ENCODE data around the gene CCDC175. TPM values are rescaled to one million over a fixed set of nuclear protein-coding genes. Genes with fewer than 3 reads are reported as not detected.
A peak's percentile ranks its signal among the peaks of the same experiment; 100 is the strongest.

CCDC175 gene
- total RNA-seq, 1 experiment from 2014 or later = not detected

DNA sequence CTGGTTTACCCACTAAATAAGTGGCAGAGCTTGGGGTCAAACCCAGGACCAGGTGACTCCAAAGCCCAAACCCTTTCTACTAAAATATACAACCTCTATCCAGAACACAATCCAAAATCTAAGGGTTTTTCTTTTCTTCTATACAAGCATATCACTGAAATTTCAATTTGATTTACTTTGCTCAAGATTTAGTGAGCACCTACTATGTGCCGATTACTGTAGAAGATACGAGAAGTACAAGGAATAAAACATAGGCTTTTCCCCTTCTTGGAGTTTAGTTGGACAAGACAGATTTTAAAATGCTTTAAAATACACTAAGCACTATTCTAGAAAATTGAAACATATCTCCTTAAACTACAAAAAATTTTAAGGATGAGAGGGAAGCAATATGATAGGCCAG, 95.2 kb downstream of the CCDC175 start:
- Histone ChIP-seq H2AFZ (ENCODE audit: low read depth, low read length, poor library complexity, severe bottlenecking) (no peak overlapping the region), H3K27me3 (ENCODE audit: insufficient read depth, low read length) (no peaks in the 10 kb centered on the region), H3K9ac (ENCODE audit: low read length) (no peak overlapping the region), H3K4me2 (ENCODE audit: low read length) (peak overlapping the region; percentile 96; the same call in 1 of the 2 replicates), H3K4me3 (replicated peaks in 1 of 2; ENCODE audit: low read depth in 1 of 2, low read length in 2 of 2) (no peak overlapping the region), H3K27ac (ENCODE audit: low read depth, low read length) (peak overlapping the region; percentile 87; the same call in 1 of the 2 replicates), H3K36me3 (ENCODE audit: control insufficient read depth in 1 of 2, insufficient read depth in 2 of 2, low read length in 2 of 2) (peaks cover 2 to 5% of the 10 kb centered on the region in 2 experiments; a peak in 2 of 4 replicates), H3K79me2 (ENCODE audit: insufficient read depth, low read length) (peaks cover 53% of the 10 kb centered on the region), H4K20me1 (ENCODE audit: insufficient read depth) (no peaks in the 10 kb centered on the region), H3K4me1 (ENCODE audit: control insufficient read depth in 1 of 2, insufficient read depth in 2 of 2, low read length in 2 of 2) (peaks cover 13 to 33% of the 10 kb centered on the region in 2 experiments), H3K9me2 (ENCODE audit: insufficient read depth) (no peaks in the 10 kb centered on the region), H3K9me3 (ENCODE audit: control insufficient read depth in 1 of 2, insufficient read depth in 1 of 2, low read depth in 1 of 2, low read length in 2 of 2) (no peaks in the 10 kb centered on the region)
- TF ChIP-seq POLR2AphosphoS5 (IDR thresholded peaks at IDR 0.05; ENCODE audit: low read depth, low read length) (no peak), RAD21 (IDR thresholded peaks at IDR 0.05; ENCODE audit: low read depth) (no peak), YY1 (IDR thresholded peaks at IDR 0.05; ENCODE audit: extremely low read depth, insufficient replicate concordance, low read depth, low read length) (no peak), EZH2phosphoT487 (IDR thresholded peaks at IDR 0.05; ENCODE audit: borderline replicate concordance) (no peak), SRF (IDR thresholded peaks at IDR 0.05; ENCODE audit: low read depth) (no peak), CEBPB (IDR thresholded peaks at IDR 0.05; ENCODE audit: low read depth) (no peak), TCF7L2 (IDR thresholded peaks at IDR 0.05; ENCODE audit: borderline replicate concordance, extremely low read depth, insufficient read depth, insufficient read length) (no peak), ZNF274 (IDR thresholded peaks at IDR 0.05; ENCODE audit: low read depth, low read length) (no peak), SIN3A (IDR thresholded peaks at IDR 0.05; ENCODE audit: low read depth) (no peak), EGR1 (IDR thresholded peaks at IDR 0.05; ENCODE audit: low read depth) (no peak), FOSL1 (IDR thresholded peaks at IDR 0.05; ENCODE audit: low read depth) (no peak), SP1 (IDR thresholded peaks at IDR 0.05; ENCODE audit: low read depth) (no peak), POLR2A (IDR thresholded peaks at IDR 0.05; ENCODE audit: borderline replicate concordance, extremely low read depth, insufficient read depth, insufficient read length) (no peak), CBX3 (IDR thresholded peaks at IDR 0.05; ENCODE audit: low read depth) (no peak), MAX (IDR thresholded peaks at IDR 0.05) (no peak), JUND (IDR thresholded peaks at IDR 0.05) (no peak)
- TF ChIP-seq, protein P1, sequence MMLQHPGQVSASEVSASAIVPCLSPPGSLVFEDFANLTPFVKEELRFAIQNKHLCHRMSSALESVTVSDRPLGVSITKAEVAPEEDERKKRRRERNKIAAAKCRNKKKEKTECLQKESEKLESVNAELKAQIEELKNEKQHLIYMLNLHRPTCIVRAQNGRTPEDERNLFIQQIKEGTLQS (IDR thresholded peaks at IDR 0.05) = no peak
- no TSS peak for BruUV-seq (replicated peaks)
- intact Hi-C loops (cut with micrococcal nuclease) = no loop called here
- ATAC-seq (no peak), DNase-seq (ENCODE audit: low read depth, low spot score) (no peak)
- ChIA-PET POLR2A (no interaction called here), CTCF (no interaction called here), RAD21 (ENCODE audit: low non-redundant PET in 1 of 2, low total read pairs in 2 of 2, uncharacterized antibody in 2 of 2, unreplicated experiment in 2 of 2) (no interaction called here)

Measured in HCT116 (cell line).